Measurements from ENCODE around the gene S1PR4.
"Not testable (repeated sequence)": the region's sequence is repeated elsewhere in the genome, so short reads cannot be mapped to it uniquely, and the experiment has no call there.

S1PR4 gene

DNA sequence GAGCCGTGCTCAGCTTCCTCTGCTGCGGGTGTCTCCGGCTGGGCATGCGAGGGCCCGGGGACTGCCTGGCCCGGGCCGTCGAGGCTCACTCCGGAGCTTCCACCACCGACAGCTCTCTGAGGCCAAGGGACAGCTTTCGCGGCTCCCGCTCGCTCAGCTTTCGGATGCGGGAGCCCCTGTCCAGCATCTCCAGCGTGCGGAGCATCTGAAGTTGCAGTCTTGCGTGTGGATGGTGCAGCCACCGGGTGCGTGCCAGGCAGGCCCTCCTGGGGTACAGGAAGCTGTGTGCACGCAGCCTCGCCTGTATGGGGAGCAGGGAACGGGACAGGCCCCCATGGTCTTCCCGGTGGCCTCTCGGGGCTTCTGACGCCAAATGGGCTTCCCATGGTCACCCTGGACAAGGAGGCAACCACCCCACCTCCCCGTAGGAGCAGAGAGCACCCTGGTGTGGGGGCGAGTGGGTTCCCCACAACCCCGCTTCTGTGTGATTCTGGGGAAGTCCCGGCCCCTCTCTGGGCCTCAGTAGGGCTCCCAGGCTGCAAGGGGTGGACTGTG lies 1.2 kb downstream of the S1PR4 start:
- DNase-seq (ENCODE audit: low spot score): peak; percentile 14

DNA sequence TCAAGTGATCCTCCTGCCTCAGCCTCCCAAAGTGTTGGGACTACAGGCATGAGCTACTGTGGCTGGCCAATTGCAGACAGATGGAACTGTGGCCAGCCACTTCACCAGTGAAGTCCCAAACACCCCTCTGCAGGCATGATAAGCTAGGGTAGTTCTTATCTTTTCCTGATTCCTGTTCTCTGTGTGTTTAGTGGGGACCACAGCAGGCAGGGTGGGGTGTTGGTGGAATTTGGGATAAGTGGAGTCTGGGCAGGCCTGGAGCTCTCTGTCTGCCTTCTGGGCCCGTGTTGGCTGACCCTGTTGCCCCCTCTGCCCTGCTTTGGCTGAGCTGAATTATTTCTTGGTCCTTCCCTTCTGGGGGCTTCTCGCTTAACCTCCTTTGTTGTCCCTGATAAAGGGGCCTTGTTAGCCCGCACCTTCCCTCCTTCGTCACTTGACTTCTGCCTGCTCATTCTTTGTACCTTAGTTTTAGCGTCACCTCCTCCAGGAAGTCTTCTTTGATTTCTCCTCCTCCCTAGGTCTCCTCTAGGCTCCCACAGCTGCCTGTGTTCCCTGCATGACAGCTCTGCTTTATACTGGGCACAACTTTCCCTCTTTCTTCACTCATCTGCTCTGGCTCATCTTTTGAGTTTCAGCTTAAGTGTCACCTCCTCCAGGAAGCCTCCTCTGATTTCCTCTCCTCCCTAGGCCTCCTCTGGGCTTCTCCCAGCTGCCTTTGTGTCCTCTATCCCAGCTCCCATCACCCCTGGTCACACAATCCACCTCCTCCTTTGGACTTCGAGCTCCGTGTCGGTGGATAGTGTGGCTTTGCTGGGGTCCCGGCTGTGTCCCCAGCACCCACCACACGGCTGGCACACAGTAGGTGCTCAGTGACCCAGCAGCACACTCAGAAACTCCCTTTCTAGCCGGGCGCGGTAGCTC lies 5.4 kb downstream of the S1PR4 start:
- DNase-seq (ENCODE audit: low spot score): peak; percentile 31

DNA sequence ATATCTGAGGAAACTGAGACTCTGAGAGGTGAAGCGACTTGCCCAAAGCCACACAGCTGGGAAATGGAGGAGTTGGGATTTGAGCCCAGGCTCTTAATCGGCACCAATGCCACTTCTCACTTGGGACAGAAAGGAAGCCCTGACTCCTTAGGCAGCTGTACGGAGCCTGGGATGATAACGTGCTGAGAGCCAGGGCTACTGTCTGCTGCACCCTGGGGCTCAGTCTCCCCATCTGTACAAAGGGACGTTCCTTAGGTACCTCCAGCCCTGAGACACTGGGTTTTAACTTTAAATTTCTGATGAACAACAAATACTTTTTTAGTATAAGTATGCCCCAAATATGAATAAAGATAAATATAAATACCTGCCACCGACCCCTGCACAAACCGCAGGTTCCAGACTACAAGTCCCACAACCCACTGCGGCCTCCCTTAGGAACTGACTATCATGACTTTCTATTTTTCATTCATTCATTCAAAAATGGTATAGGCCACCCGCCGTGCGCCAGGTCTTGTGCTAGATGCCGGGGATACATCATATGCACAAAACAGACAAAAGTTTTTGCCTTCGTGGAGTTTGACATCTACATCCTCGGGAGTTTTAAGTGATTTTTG lies 6.4 kb downstream of the S1PR4 start:
- no peak for DNase-seq (ENCODE audit: low spot score)

DNA sequence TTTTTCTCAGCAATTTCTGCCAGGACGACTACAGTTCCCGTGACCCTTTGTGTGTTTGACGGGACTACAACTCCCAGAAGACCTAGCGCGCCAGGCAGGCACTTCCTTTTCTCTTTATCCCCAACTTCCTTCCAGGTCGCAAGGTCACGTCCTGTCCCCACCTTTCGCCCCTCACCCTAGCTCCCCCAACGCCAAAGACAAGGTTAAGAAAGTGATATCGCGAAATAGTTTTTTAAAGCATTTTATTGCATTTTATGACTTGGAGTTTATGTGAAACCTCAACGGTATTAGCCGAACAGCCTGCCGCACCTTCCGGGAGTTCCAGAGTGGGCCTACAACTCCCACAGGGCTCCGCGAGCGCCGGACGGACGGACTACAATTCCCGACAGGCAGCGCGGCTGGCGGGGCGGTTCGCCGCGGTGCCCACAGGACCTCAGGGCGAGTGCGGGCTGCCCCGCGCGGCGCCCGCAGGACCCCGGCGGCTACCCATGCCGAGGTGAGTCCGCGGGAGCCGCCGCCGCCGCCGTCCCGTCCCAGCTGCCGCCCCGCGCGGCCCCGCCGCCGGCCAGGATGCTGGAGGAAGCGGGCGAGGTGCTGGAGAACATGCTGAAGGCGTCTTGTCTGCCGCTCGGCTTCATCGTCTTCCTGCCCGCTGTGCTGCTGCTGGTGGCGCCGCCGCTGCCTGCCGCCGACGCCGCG lies 7.0 kb downstream of the S1PR4 start, which contains the start of gene NCLN:
Gene NCLN (plus strand): TSS at position 470 of the 699 bp plus-strand sequence. CDS start 101 bp downstream, at position 571.
- DNase-seq (ENCODE audit: low spot score): peak; percentile 96

DNA sequence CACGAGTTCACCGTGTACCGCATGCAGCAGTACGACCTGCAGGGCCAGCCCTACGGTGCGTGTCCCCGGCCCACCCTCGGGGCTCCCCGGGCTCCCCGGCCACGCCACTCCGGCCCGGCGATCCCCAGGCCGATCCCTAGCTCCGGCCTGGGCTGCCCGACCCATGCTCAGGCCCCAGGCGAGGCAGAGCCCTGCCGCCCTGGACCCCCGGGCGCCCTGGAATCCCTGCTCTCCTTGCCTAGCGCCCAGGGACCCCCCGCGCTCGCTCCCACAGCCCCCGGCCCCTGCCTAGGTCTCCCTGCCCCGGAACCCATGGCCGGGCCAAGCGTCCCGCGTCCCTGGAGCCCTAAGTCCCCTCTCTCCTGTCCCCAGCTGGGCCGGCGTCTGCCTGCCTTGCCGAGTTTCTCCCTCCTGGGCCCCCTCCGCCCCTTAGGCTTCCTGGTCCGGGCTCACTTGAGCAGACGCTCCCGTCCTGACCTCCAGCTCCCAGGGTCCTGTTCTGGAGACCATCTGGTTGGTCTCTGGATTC lies 7.7 kb downstream of the S1PR4 start:
- no peak for DNase-seq (ENCODE audit: low spot score)

DNA sequence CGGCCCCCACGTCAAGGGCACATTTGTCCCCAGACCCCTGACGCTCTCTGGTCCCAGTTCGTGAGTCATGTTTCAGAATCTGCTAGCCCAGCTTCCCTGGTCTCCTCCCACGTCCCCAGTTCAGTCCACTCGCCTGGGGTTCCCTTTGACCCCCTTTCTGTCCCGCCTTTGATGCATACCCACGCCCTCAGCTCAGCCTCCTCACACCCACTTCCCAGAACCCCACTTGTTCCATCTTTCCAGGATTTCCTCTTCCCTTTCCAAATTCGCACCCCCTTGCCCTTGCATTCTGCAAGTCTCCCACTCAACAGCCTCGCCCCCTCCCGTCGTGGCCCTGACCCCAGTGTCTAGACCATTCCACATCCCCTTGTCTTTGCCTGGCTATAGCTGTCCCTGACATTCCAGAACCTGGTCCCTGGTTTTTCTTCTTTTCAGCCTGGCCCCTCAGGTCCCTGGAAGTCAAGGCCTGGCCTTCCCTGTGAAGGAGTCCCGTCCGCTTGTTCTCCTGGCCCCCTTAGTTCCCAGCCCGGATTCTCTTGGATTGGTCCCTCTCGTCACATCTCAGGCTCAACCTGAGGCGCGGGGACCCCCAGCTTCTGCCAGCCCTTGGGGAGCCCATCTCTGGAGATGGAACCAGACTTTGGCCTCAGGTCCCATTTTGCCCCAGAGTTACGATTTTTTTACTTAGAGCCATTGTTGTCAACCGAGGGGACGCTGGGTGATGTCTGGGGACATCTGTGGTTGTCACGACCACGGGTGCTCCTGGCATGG lies 8.5 kb downstream of the S1PR4 start:
- DNase-seq (ENCODE audit: low spot score): no peak

DNA sequence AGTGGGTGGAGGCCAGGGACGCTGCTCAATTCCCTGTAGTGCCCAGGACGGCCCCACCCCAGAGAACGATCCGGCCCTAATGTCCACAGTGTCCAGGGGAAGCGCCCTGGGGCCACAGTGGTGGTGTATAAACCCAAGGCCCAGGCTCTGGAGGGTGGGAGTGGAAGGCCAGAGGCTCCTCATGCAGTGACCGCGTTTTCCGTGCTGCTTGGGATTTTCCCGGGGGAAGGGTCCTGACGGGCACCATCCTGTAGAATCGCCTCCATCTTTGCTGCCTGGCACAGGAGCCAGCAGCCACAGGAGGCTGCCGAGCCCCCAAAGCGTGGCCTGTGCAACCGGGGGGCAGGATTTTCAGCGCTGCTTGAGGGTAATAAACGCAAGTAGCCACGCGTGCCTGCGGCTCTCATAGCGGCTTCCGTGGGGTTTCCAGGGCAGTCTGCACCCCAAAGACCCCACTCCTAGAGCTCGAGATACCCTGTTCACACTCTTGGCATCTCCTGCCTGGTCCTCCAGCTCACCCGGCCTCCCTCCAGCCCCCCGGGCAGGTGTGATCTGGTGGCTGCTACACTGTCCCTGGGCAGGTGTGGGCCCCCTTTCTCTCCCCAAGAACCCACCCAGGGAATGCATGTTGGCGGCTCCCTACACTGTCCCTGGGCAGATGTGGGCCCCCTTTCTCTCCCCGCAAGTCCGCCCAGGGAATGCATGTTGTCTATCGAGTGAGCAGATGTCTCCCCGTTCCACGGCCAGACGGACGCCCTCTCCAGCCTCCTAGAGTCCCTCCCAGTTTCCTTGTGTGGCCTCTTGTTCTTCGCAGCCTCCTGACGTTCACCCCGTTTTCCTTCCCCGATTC lies 9.3 kb downstream of the S1PR4 start:
- no peak for DNase-seq (ENCODE audit: low spot score)

DNA sequence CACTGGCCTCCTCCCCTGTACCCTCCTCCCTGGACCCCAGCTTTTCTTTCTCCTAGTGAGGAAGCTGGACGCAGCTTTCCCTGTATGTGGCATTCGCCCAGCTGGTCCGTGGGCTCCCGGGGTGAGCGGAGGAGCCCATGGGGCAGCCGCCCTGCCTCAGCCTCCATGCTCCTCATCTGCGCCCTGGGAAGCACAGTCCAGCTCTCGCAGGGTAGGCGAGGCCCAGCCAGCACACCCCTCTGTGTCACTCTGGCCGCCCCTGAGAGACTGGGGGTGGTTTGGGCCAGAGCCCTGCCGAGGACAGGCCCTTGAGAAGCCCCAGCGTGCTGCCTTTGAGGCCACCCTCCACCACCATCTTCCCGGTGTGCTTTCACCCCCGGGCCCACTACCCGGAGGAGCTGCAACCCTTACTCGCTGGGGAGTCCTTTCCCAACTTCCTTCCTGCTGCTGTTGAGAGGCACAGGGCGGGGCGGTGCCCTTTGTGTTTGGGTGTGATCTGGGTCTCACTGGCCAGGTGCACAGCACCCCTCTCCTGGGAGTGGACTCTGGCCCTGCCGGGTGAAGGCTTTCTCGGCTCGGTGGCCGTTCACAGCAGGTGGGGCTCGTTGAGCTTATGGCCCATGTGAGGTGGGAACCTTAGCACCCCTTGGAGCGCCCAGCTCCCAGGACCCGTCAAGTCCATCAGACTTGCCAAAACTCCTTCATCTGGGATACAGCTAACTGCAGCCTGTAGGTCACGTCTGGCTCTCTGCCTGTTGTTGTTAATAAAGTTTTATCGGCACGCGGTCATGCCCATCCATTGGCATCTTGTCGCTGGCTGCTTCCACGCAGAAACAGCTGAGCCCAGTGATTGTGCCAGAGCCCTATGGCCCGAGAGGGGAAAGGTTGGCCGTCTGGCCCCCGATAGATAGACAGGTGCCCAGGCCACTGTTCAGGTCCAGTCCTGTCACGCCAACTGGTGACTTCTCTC lies 10.3 kb downstream of the S1PR4 start:
- DNase-seq (ENCODE audit: low spot score): no peak

DNA sequence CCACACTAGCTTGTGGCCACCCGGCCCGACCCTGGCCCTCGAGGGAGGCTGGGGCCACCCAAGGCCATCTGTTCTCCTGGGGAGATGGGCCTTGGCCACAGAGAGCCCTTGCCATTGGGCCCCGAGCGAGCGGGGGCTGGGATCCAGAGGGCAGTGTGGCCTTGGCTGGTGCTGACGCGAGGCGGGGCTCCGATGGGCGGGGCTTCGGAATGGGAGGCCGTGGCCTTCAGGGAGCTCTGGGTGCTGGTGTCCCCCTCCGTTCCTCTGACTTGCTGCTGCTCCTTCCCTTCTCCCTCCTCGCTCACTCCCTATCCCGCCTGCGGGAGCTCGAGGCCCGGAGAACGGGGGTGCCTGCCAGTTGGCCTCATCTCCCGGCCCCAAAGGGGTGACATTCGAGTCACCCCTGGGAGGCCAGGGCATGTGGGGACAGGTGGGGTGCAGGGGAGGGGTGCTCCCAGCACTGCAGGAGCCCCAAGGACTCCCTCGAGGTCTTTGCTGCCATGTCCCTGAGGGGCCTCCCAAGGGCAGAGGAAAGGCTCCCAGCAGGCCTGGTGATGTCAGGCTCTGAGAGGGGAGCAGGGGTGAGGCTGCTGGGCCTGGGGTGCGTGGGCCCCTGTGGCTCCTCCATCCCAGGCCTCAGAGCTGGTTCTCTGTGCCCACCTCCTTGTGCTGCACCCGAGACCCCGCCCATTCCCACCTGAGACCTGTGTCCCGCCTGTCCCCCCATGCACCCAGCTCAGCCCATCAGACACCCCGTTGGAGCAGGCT lies 11.3 kb downstream of the S1PR4 start:
- DNase-seq (ENCODE audit: low spot score): no peak

DNA sequence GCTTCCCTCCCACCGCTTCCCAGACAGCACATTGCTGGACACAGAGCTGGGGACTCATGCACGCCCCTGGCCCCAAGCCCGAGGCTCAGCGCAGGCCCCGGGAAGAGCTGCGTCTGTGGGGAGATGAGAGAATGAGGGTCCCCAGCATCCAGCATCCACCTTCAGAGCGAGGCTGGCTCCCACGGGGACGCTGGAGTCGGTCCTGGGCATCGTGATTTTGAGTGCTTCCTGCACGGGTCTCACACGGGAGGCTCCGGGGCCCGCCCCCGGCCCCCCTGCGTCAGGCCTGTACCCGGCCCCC lies 11.9 kb downstream of the S1PR4 start:
- no peak for DNase-seq (ENCODE audit: low spot score)

DNA sequence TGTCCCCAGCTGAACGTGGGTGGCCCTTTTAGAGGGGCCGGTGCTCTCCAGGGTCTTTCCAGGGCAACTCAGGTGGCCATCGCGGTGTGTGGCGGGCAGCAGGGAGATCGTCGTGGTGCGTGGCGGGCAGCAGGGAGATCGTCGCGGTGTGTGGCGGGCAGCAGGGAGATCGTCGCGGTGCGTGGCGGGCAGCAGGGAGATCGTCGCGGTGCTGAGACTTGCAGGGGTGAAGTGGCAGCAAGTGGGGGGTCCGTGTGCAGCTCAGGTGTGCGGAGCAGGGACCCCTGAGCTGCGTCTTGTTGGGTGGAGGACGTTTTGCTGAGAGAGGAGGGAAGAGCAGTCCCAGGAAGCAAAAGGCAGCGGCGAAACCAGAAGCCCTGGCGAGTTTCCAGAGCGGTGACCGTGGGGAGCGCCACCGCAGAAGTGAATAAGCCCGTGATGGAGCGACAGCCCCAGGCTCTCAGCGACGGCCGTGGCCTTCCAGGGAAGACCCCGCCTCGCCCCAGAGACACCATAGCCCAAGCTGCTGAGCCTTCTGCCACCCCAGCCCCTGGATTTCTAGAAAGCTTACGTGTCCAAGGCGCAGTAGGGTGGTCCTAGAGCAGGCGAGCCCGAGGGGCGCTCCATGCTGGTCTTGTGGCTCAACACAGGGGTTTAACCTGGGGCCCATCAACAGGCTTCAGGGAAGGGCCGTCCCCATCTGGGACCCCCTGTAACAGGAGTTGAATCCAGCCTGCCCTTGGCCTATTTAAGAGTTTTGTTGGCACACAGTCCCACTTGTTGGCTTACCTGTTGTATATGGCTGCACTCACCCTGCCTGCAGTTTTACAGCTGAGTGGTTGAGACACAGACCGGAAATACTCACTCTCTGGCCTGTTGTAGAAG lies 12.6 kb downstream of the S1PR4 start:
- DNase-seq (ENCODE audit: low spot score): no peak

DNA sequence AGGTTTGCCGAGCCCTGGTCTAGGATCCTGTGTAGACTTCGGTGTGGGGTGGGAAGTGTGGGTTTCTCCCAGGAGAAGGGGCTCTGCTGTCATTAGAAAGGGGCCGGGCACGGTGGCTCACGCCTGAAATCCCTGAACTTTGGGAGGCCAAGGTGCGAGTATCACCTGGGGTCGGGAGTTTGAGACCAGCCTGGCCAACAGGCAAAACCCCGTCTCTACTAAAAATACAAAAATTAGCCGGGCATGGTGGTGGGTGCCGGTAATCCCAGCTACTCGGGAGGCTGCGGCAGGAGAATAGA lies 13.2 kb downstream of the S1PR4 start:
- not testable (repeated sequence) for DNase-seq (ENCODE audit: low spot score)

DNA sequence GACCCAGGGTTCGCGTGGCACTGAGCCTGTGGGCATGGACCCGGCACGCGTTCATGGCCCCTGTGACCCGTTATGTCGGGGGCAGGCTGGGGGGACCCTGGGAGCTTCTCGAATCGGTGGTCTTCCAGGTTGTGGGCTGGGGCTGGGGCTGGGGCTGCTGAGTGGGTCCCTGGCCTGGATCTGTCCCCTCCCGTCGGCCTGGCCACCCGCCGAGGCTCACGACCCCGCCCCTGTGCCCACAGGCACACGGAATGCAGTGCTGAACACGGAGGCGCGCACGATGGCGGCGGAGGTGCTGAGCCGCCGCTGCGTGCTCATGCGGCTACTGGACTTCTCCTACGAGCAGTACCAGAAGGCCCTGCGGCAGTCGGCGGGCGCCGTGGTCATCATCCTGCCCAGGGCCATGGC lies 13.7 kb downstream of the S1PR4 start:
- DNase-seq (ENCODE audit: low spot score): no peak

DNA sequence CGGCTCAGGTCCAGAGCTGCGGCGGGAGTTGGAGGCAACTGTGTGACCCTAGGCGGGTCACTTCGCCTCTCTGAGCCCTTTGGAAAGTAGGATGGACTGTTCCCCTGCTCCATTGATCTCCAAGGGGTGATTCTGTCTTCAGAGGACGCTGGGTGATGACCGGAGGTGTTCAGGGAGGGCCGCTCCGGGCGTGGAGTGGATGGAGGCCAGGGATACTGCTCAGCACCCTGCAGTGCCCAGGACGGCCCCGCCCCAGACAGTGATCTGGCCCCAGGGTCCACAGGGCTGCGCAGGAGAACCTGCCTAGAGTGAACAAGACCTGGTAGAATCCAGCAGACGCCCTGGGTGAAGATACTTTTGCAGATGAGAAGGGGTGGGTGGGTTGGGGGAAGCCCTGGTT lies 14.1 kb downstream of the S1PR4 start:
- no peak for DNase-seq (ENCODE audit: low spot score)

DNA sequence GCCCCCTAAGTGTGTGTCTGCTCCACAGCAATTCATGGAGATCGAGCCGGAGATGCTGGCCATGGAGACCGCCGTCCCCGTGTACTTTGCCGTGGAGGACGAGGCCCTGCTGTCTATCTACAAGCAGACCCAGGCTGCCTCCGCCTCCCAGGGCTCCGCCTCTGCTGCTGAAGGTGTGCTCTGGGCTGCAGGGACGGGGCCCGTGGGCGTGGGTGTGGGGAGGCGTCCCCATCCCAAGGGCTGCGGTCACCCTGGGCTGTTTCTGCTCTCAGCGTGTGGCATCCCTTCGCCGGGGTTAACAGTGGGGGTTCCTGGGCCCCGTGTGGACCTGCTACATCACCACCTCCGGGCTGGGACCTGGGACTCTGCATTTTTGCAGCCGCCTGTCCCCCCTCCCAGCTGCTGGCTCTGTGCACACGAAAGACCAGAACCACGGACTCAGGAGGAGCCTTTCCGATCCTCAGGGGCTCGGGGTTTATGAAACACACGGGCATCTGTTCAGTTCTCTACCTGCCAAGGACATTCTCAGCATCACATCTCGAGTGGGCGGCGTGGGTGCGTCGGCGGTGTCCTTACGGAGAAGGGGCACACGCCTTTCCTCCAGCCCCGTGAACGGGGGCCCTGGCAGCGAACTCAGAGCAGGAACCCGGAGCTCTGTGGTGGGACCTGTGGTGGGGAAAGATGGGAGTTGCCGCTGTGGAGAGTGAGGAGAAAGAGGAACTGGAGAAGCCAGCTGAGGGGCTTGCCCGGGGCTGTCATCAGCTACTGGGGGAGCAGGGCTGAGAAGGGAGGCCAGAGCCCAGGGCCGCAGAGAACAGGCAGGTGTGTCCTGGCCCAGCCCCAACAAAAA lies 14.9 kb downstream of the S1PR4 start:
- DNase-seq (ENCODE audit: low spot score): peak; percentile 40

DNA sequence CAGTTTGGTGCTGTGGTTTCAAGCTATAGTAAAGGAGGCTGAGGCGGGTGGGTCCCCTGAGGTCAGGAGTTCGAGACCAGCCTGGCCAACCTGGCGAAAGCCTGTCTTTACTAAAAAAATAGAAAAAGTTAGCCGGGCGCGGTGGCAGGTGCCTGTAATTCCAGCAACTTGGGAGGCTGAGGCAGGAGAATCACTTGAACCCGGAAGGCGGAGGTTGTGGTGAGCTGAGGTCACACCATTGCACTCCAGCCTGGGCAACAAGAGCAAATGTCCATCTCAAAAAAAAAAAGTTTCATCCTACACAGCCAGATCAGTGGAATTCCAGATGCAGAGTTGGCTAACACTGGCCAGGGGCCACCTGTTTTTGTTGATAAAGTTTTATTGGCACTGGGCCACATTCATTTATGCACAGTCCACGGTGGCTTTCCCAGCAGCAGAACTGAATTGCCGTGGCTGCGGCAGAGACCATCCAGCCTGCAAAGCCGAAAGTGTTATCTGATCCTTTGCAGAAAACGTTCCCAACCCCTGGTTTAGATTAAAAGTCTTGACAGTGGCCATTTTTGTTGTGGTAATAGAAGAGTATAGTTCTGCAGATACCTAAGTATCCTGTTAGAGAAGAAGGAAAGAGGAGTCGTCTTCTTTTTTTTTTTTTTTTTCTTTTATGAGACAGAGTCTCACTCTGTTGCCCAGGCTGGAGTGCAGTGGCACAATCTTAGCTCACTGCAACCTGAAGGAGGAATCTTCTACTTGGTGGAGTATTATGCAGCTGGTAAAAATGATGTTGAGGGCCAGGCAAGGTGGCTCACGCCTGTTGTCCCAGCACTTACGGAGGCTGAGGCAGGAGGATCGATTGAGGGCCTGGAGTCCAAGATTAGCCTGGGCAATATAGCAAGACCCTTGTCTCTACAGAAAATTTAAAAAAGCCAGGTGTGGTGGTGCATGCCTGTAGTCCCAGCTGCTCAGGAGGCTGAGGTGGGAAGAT lies 15.8 kb downstream of the S1PR4 start:
- peak; percentile 85 for DNase-seq (ENCODE audit: low spot score)
